Measurements from ENCODE around the gene GPR143.

- TF ChIP-seq EZH2 (IDR thresholded peaks at IDR 0.05; ENCODE audit: insufficient read depth, poor library complexity, severe bottlenecking) (no peak), EZH2phosphoT487 (IDR thresholded peaks at IDR 0.05; ENCODE audit: insufficient read depth, low read depth) (no peak)
These were observed at the start of gene GPR143 for GRCh38 chrX:9765737-9766097.

Data from GM23248 (cell line).